Measurements from ENCODE around the gene SLC18A3.

SLC18A3 gene

GRCh38 chr10:49610114-49610457, at the start of gene SLC18A3:
SLC18A3 (plus strand) TSS chr10:49610310; CDS start chr10:49610741, 431 bp downstream.
- DNase-seq, result no peak

GRCh38 chr10:49560526-49560925, 49.6 kb upstream of the SLC18A3 start:
- DNase-seq, result no peak

GRCh38 chr10:49562893-49563292, 47.2 kb upstream of the SLC18A3 start:
- no peak for DNase-seq

- DNase-seq, result no peak
Observed at GRCh38 chr10:49564461-49565009, 45.6 kb upstream of the SLC18A3 start.

GRCh38 chr10:49567810-49568209, 42.3 kb upstream of the SLC18A3 start:
- DNase-seq, result no peak

GRCh38 chr10:49568235-49568634, 41.9 kb upstream of the SLC18A3 start:
- DNase-seq, result no peak

- DNase-seq, result no peak
Observed at GRCh38 chr10:49569031-49569631, 41.0 kb upstream of the SLC18A3 start.

GRCh38 chr10:49571388-49571787, 38.7 kb upstream of the SLC18A3 start:
- DNase-seq, result no peak

- no peak for DNase-seq
Observed at GRCh38 chr10:49572594-49573114, 37.5 kb upstream of the SLC18A3 start.

GRCh38 chr10:49575489-49576072, 34.5 kb upstream of the SLC18A3 start:
- DNase-seq, result no peak

- peak; percentile 23 for DNase-seq
Observed at GRCh38 chr10:49577182-49577925, 32.8 kb upstream of the SLC18A3 start.

GRCh38 chr10:49578392-49578791, 31.7 kb upstream of the SLC18A3 start:
- DNase-seq, result no peak

- no peak for DNase-seq
Observed at GRCh38 chr10:49579621-49580020, 30.5 kb upstream of the SLC18A3 start.

GRCh38 chr10:49585387-49585786, 24.7 kb upstream of the SLC18A3 start:
- DNase-seq, result no peak

- no peak for DNase-seq
Observed at GRCh38 chr10:49587981-49588380, 22.1 kb upstream of the SLC18A3 start.

- DNase-seq, result peak; percentile 64
Observed at GRCh38 chr10:49592726-49593563, 17.2 kb upstream of the SLC18A3 start.

- DNase-seq, result no peak
Observed at GRCh38 chr10:49593564-49593875, 16.6 kb upstream of the SLC18A3 start.

- no peak for DNase-seq
Observed at GRCh38 chr10:49593998-49594397, 16.1 kb upstream of the SLC18A3 start.

GRCh38 chr10:49594594-49594993, 15.5 kb upstream of the SLC18A3 start:
- peak; percentile 21 for DNase-seq

- no peak for DNase-seq
Observed at GRCh38 chr10:49595003-49595712, 15.0 kb upstream of the SLC18A3 start.

GRCh38 chr10:49595713-49596492, 14.2 kb upstream of the SLC18A3 start:
- DNase-seq, result no peak

- no peak for DNase-seq
Observed at GRCh38 chr10:49596493-49596809, 13.7 kb upstream of the SLC18A3 start.
